Ovary (tissue), 9 donors: ENCODE results near the gene HDAC7. TPM values are rescaled to one million over a fixed set of nuclear protein-coding genes. Genes with fewer than 3 reads are reported as not detected.

Experiments used
- DNase-seq, 5 donors: peaks; one replicate each; pipeline ENCODE4 v3.0.0-alpha.2; 2019 to 2020
- H3K27ac ChIP-seq, 2 donors: fragments of 200-600 bp; one replicate each; pipeline versions ENCODE4 v1.5.1 to v1.8.0; 2019 to 2022
- H3K27me3 ChIP-seq: fragments of 200-600 bp; one replicate; pipeline ENCODE4 v1.8.0; 2022
- H3K36me3 ChIP-seq: fragments of 200-600 bp; sonication (generic); one replicate; pipeline ENCODE4 v1.5.1; 2019
- H3K4me1 ChIP-seq: one replicate; pipeline ENCODE4 v1.8.1; 2013; ENCODE audit warnings: mild to moderate bottlenecking, moderate library complexity; ENCODE audit not compliant: insufficient read depth
- H3K4me3 ChIP-seq: fragments of 200-600 bp; sonication (generic); one replicate; pipeline ENCODE4 v1.5.1; 2017
- H3K9me3 ChIP-seq, 2 donors: fragments of 200-600 bp in 1 of 2; sonication (generic) in 1 of 2; one replicate each; pipeline versions ENCODE4 v1.5.1 to v1.8.1; 2013 to 2019; ENCODE audit warnings: mild to moderate bottlenecking in 1 of 2, moderate library complexity in 1 of 2
- CTCF ChIP-seq, 3 donors: fragments of 450-650 bp in 2 of 3; fragments of 200-600 bp in 1 of 3; IDR thresholded peaks; one replicate each; pipeline versions ENCODE4 v1.5.1 to v1.8.0; 2016 to 2022; ENCODE audit warnings: antibody characterized with exemption in 3 of 3, mild to moderate bottlenecking in 1 of 3
- EP300 ChIP-seq: sonication (generic); formaldehyde crosslinking; IDR thresholded peaks from one replicate; pipeline ENCODE4 v1.6.1; 2017; ENCODE audit warnings: antibody characterized with exemption
- POLR2A ChIP-seq: fragments of 450-650 bp; IDR thresholded peaks from one replicate; pipeline ENCODE4 v1.6.1; 2017; ENCODE audit warnings: antibody characterized with exemption, mild to moderate bottlenecking, moderate library complexity
- WGBS, 3 donors: extraction: QIAGEN DNeasy Blood & Tissue Kit in 1 of 3; methylation state at CpG; one replicate each; pipeline versions ENCODE4 v1.1.5 to v1.1.7; 2013 to 2017; 5-methylcytosine and 5-hydroxymethylcytosine counted together
- intact Hi-C, 4 donors: fragments of 100-400 bp; cut with DNase I; formaldehyde crosslinking; loops; one replicate each; pipeline versions ENCODE4 v1.11.0 to v1.15.1; 2022 to 2023
- polyA plus RNA-seq, 2 donors: library from polyadenylated mRNA; stranded (reverse); fragments of 200-250 nt in 1 of 2; fragments of 350-450 nt in 1 of 2; fragmentation: Illumina TruSeq in 1 of 2; extraction: RNeasy Lipid Tissue Mini Kit (QIAGEN cat#74804) in 1 of 2; gene quantifications; one replicate each; pipeline ENCODE4 v1.2.3, GENCODE V29; 2013 to 2014
- total RNA-seq, 7 donors: library from RNA; depleted of rRNA in 2 of 7; stranded (reverse); fragments of >200 nt in 2 of 7; fragmentation: NEBNext Ultra II Directional in 3 of 7; extraction: Animal tissue kit (Norgen Biotek cat#: 25700) in 3 of 7; gene quantifications; one replicate each; pipeline versions ENCODE4 v1.1.0 to v1.2.4, GENCODE V29; 2016 to 2023
- donor health status: DM: no; HTN: no; CAD: no; lungs with moderate emphysema.
- donor health status: DM: no; HTN: no; CAD: no.
- donor health status: Bipolar disorder and iron deficiency.
- donor health status: DM: yes; HTN: yes; CAD: no.
- donor health status: DM: no; HTN: no; CAD: no.
- donor health status: DM: yes; HTN: yes; CAD: no.

Gene HDAC7
- total and polyA plus RNA-seq, 9 donors: 40.1 to 151 (median 102) TPM

DNA sequence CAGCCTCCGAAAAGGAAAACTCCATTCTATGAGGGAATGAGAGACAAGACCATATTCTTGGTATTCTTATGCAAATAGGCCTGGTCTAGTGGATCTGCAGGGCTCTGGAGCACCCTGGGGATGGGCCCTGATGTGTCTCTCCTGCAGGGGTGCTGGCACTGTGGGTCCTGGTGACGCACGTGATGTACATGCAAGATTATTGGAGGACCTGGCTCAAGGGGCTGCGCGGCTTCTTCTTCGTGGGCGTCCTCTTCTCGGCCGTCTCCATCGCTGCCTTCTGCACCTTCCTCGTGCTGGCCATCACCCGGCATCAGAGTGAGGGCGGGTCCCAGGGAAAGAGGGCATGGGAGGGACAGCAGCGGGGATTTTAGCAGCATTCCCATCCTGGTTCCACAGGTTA lies 40.8 kb downstream of the HDAC7 start:
- no peak for DNase-seq

DNA sequence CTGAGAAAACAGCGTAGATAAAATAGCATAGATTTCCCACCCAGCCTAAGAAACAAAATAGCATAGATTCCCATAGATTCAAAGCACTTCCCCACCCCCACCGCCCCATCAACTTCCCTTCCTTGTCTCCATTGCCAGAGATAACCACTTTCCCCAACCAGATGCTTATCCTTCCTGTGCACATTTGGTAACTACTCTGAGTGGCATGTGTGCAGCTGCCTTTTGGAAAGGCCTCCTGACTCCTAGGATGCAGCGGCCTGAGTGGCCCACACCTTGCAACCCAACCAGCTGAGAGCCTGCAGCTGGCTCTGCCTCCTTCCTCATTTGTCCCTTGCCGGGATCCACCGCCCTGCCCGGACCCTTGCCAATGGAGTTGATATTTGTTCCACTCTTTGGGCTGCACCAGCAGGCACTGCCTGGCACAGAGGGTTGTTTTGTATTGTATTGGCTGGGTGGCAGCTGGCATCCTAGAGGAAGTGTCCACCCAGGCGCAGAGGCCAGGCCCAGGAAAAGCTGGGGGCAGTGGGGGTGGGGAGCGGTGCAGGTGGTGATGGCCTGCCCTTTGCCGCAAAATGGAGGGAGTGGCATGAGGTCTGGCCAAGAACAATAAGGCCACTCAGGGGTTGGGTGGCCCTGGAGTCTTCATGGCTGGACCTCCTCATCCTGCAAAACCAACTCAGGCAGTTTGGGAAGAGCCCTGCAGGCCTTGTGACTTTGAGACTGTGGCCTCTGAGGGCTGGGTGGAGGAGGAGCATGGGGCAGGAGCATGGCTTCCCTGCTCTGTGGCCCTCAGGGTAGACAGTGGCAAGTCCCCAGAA lies 41.8 kb downstream of the HDAC7 start:
- intact Hi-C loops: loop anchor here (2.0 to 5.0 kb wide), 7 partner anchors 33 to 126 kb away; no protein-coding TSS in a partner anchor
- Histone ChIP-seq H3K27me3 (no peaks in the 10 kb centered on the region), H3K4me3 (no peak overlapping the region), H3K27ac (peak overlapping the region; percentile 65 to 76), H3K9me3 (no peaks in the 10 kb centered on the region), H3K4me1 (peaks cover 33% of the 10 kb centered on the region), H3K36me3 (no peaks in the 10 kb centered on the region)
- DNase-seq: peak in 1 of 5 donors; percentile 43
- TF ChIP-seq EP300 (no peak), POLR2A (no peak), CTCF (IDR thresholded peaks at IDR 0.05) (no peak)
- 76 to 86% (median 80%) methylated on average over 9 of the region's 9 CpGs for WGBS, 3 donors

More for the DNA sequence above, 40.8 kb downstream of the HDAC7 start:
- Histone ChIP-seq H3K27me3 (no peaks in the 10 kb centered on the region), H3K4me3 (no peak overlapping the region), H3K27ac (peak overlapping the region in 1 of 2 donors; percentile 76), H3K36me3 (no peaks in the 10 kb centered on the region), H3K9me3 (no peaks in the 10 kb centered on the region), H3K4me1 (peaks cover 32% of the 10 kb centered on the region)
- 38 to 43% (median 38%) methylated on average over 14 of the region's 14 CpGs for WGBS, 3 donors
- TF ChIP-seq CTCF (IDR thresholded peaks at IDR 0.05) (no peak), EP300 (no peak), POLR2A (no peak)
- intact Hi-C loops: loop anchor here (2.0 to 5.0 kb wide), 6 partner anchors 37 to 127 kb away; no protein-coding TSS in a partner anchor

DNA sequence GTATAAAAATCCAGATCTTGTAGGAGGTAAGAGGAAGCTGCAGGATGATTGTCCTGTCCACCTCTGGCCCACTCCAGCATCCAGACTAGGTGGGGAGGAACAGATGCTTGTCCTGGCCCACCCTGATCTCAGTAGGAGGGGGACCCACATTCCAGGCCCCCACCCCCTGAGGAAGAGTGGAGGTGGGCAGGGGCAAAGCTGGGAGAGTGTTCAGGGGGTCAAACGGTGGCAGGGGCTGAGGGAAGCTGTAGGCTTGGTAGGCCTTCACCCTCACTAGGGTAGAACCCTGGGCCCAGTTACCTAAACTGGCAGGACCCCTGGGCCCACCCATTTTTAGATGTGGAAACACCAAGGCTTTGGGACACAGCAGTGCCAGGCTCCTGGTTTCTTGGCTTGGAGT lies 42.6 kb downstream of the HDAC7 start:
- WGBS, 3 donors: 19 to 77% (median 39%) methylated on average over 1 of the region's 1 CpG
- Histone ChIP-seq H3K27ac (peak overlapping the region; percentile 65 to 76), H3K4me1 (peaks cover 33% of the 10 kb centered on the region), H3K27me3 (no peaks in the 10 kb centered on the region), H3K9me3 (no peaks in the 10 kb centered on the region), H3K36me3 (no peaks in the 10 kb centered on the region), H3K4me3 (no peak overlapping the region)
- TF ChIP-seq POLR2A: no peak
- no peak for TF ChIP-seq EP300
- TF ChIP-seq CTCF (IDR thresholded peaks at IDR 0.05): no peak
- DNase-seq: peak in 1 of 5 donors; percentile 28
- intact Hi-C loops: loop anchor here (2.0 to 5.0 kb wide), 6 partner anchors 32 to 125 kb away; no protein-coding TSS in a partner anchor

DNA sequence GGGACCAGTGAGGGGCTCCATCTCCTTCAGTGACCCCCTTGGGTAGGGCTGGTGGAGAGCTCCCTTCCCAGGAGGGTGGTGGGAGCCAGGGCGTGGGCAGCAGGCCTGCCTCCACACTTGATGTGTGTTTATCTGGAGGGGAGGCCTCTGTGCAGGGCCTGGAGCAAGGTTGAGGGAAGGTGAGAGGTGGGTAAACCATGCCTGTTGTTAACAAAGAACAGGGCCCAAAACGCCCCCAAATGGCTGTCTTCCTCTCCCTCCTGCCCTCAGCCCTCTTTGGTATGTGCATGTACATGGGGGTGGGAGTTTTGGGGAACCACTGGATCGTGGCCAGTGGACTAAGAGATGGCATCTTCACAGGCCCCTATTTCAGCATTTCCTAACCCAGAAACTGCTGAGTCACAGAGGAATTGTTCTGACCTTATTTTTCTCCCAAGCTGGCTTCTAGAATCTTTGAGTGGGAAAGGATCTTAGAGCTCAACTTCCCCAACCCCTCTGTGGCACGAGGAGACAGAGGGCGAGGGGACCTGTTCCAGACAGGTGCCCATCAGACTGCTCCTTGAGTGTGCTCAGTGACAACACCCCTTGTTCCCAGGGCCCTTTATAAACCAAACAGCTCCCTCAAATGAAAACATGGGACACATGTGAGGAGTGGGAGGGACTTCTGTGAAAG lies 43.1 kb downstream of the HDAC7 start:
- Histone ChIP-seq H3K4me1 (peaks cover 33% of the 10 kb centered on the region), H3K4me3 (no peak overlapping the region), H3K36me3 (no peaks in the 10 kb centered on the region), H3K27me3 (no peaks in the 10 kb centered on the region), H3K27ac (peak overlapping the region; percentile 65 to 76), H3K9me3 (no peaks in the 10 kb centered on the region)
- 51 to 62% (median 56%) methylated on average over 5 of the region's 5 CpGs for WGBS, 3 donors
- TF ChIP-seq EP300 (no peak), POLR2A (no peak), CTCF (IDR thresholded peaks at IDR 0.05) (no peak)
- DNase-seq: peak in 2 of 5 donors; percentile 56 to 65
- intact Hi-C loops: loop anchor here (2.0 to 5.0 kb wide), 6 partner anchors 32 to 124 kb away; no protein-coding TSS in a partner anchor
